A549 (cell line): ENCODE results near the gene TECR.

ENCODE experiments used
- KDM1A ChIP-seq: fragments of 200-600 bp; sonication (generic); IDR thresholded peaks from 2 replicates; pipeline ENCODE4 v1.6.1; 2016; ENCODE audit warnings: low read depth, mild to moderate bottlenecking
- POLR2A ChIP-seq: IDR thresholded peaks from 2 replicates; pipeline ENCODE4 v1.6.1; 2012; ENCODE audit warnings: mild to moderate bottlenecking, low read length
- RNF2 ChIP-seq: fragments of 200-600 bp; sonication (generic); IDR thresholded peaks from 2 replicates; pipeline ENCODE4 v1.6.1; 2016; ENCODE audit warnings: low read depth, mild to moderate bottlenecking, antibody characterized with exemption, moderate library complexity, borderline replicate concordance
- ZSCAN20 ChIP-seq: fragments of 250-450 bp; sonication (Bioruptor Pico); IDR thresholded peaks from 2 replicates; pipeline ENCODE4 v1.8.0; 2022; ENCODE audit warnings: mild to moderate bottlenecking, moderate library complexity
- TF ChIP-seq, protein P1 (sequence below): IDR thresholded peaks from 2 replicates; pipeline ENCODE4 v1.6.1; 2012
- TF ChIP-seq, protein P2 (sequence below): fragments of >200 bp; sonication (Bioruptor Twin); formaldehyde crosslinking; IDR thresholded peaks from 3 replicates; pipeline ENCODE4 v1.5.1; 2016

DNA sequence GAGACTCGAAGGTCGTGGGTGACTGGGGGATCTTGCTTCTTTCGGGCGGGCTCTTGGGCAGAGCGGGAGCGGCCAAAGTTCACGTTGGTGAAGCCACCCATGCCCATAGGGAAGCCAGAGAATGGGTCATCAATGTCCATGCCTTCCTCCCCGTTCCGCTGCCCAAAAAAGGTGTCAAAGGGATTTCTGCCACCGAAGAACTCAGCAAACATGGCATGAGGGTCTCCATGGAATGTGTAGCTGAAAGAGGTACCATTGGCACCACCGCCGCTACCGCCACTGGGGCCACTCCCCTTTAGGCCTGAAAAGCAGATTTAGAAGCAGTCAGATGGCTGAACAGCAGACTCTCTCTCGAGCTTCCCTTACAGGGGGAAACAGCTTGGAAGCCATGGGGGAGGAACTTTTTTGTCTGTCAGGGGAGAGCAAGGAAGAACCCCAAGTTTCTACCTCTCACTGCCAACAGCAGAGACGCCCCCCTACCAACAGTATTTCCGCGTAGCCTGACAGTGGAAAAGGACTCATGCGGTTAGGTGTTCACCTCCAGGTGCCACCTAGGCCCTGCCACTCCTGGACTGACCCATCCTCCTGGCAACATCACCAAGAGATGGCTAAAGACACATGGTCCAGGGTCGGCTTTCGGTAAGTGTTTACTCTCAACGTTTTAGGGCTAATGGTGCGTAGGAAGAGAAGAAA, 12.5 kb upstream of the TECR start:
- TF ChIP-seq RNF2 (no peak), ZSCAN20 (CRISPR knock-in tag) (no peak), POLR2A (no peak), KDM1A (no peak)
- TF ChIP-seq, protein P1, sequence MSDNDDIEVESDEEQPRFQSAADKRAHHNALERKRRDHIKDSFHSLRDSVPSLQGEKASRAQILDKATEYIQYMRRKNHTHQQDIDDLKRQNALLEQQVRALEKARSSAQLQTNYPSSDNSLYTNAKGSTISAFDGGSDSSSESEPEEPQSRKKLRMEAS: no peak
- TF ChIP-seq, protein P2, sequence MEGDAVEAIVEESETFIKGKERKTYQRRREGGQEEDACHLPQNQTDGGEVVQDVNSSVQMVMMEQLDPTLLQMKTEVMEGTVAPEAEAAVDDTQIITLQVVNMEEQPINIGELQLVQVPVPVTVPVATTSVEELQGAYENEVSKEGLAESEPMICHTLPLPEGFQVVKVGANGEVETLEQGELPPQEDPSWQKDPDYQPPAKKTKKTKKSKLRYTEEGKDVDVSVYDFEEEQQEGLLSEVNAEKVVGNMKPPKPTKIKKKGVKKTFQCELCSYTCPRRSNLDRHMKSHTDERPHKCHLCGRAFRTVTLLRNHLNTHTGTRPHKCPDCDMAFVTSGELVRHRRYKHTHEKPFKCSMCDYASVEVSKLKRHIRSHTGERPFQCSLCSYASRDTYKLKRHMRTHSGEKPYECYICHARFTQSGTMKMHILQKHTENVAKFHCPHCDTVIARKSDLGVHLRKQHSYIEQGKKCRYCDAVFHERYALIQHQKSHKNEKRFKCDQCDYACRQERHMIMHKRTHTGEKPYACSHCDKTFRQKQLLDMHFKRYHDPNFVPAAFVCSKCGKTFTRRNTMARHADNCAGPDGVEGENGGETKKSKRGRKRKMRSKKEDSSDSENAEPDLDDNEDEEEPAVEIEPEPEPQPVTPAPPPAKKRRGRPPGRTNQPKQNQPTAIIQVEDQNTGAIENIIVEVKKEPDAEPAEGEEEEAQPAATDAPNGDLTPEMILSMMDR: no peak
